A673 (cell line): ENCODE data around the gene DLX5. TPM values are rescaled to one million over a fixed set of nuclear protein-coding genes. Genes with fewer than 3 reads are reported as not detected.

Experiments used
- BruUV-seq: library from RNA; stranded (reverse); fragments of 400-500 nt; replicated peaks from 2 replicates; lab custom pipeline; 2021; lab: Mats Ljungman, UMichigan
- CTCF ChIA-PET: fragments of 300-600 bp; sonication (Branson Sonifier 250); formaldehyde crosslinking; loops from one replicate; lab custom pipeline; 2022; ENCODE audit warnings: antibody characterized with exemption; lab: Charles Lee
- POLR2A ChIA-PET: fragments of 300-600 bp; sonication (Branson Sonifier 250); formaldehyde crosslinking; loops from one replicate; lab custom pipeline; 2022; ENCODE audit warnings: antibody characterized with exemption; ENCODE audit not compliant: low non-redundant PET; lab: Charles Lee
- DNase-seq: peaks from one replicate; pipeline ENCODE4 v3.0.0-alpha.2; 2015; ENCODE audit warnings: low spot score
- H3K27ac ChIP-seq: fragments of 200-600 bp; sonication (generic); 2 replicates; pipeline ENCODE4 v1.5.1; 2016; ENCODE audit warnings: mixed run types, low read depth, mild to moderate bottlenecking, mixed read lengths, antibody characterized with exemption, low read length; ENCODE audit not compliant: poor library complexity, severe bottlenecking
- H3K27me3 ChIP-seq: fragments of 200-600 bp; sonication (generic); replicated peaks from 2 replicates; pipeline ENCODE4 v1.6.1; 2017; ENCODE audit warnings: mixed run types, low read depth, mild to moderate bottlenecking, mixed read lengths, antibody characterized with exemption, low read length; ENCODE audit not compliant: insufficient read depth, poor library complexity
- H3K36me3 ChIP-seq: fragments of 200-600 bp; sonication (generic); 2 replicates; pipeline ENCODE4 v1.6.1; 2016; ENCODE audit warnings: mixed run types, mild to moderate bottlenecking, mixed read lengths, antibody characterized with exemption, low read length; ENCODE audit not compliant: insufficient read depth, poor library complexity, severe bottlenecking
- H3K4me1 ChIP-seq: fragments of 200-600 bp; sonication (generic); 2 replicates; pipeline ENCODE4 v1.6.1; 2017; ENCODE audit warnings: mixed run types, mild to moderate bottlenecking, mixed read lengths, antibody characterized with exemption, low read length; ENCODE audit not compliant: insufficient read depth, poor library complexity, severe bottlenecking
- H3K4me3 ChIP-seq: fragments of 200-600 bp; sonication (generic); 2 replicates; pipeline ENCODE4 v1.5.1; 2016; ENCODE audit warnings: low read depth, mixed run types, mild to moderate bottlenecking, mixed read lengths, low read length; ENCODE audit not compliant: poor library complexity, severe bottlenecking
- H3K9me3 ChIP-seq: fragments of 200-600 bp; sonication (generic); 2 replicates; pipeline ENCODE4 v1.6.1; 2016; ENCODE audit warnings: mixed run types, low read depth, mild to moderate bottlenecking, mixed read lengths, antibody characterized with exemption, low read length; ENCODE audit not compliant: poor library complexity, severe bottlenecking
- EZH2 ChIP-seq: fragments of 200-600 bp; sonication (generic); IDR thresholded peaks from 2 replicates; pipeline ENCODE4 v1.6.1; 2017; ENCODE audit warnings: borderline replicate concordance, low read depth, mild to moderate bottlenecking, mixed read lengths, antibody characterized with exemption, low read length; ENCODE audit not compliant: poor library complexity, severe bottlenecking
- intact Hi-C: fragments of 100-400 bp; cut with micrococcal nuclease; formaldehyde crosslinking; loops from one replicate; pipeline ENCODE4 v1.10.0; 2022; ENCODE audit not compliant: unreplicated experiment
- total RNA-seq: library from RNA; stranded (reverse); gene quantifications from 2 replicates; pipeline ENCODE4 v1.2.3, GENCODE V29; 2021
- TF ChIP-seq, protein P1 (sequence below): fragments of 300-800, 200-600 bp; sonication (generic); conservative IDR thresholded peaks from 2 replicates; pipeline ENCODE4 v1.5.1; 2017; ENCODE audit warnings: low read depth, mild to moderate bottlenecking, antibody characterized with exemption, low read length, moderate library complexity, mixed read lengths

The DLX5 gene
- total RNA-seq, 1 experiment from 2014 or later, result 69.6 TPM

DNA sequence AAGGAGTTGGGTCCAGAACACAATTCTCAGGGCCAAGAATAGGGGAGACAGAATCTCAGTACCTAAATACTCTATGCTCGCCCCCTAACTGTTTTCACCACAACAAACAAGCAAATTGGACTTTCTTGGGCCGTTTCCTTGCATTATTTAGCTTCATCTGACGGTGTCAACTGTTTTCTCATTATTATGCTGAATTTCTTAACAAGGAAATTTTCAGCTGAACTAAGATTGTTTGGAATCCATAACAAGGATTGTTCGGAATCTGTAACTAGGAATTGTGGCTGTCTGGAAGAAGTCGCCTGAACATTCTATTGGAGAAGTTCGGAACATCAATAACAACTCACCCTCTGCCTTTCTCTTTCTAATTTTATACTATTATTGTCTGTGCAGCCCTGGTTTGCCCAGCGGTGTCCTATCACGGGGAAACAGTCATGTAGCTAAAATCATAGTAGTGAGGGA lies 34.7 kb downstream of the DLX5 start:
- Histone ChIP-seq H3K9me3 (no peaks in the 10 kb centered on the region), H3K4me3 (no peak overlapping the region), H3K36me3 (no peaks in the 10 kb centered on the region), H3K27ac (no peak overlapping the region), H3K4me1 (peaks cover 9% of the 10 kb centered on the region), H3K27me3 (peaks cover 5% of the 10 kb centered on the region)
- intact Hi-C loops, result no loop called here
- no peak for DNase-seq
- no TSS peak for BruUV-seq
- no peak for TF ChIP-seq EZH2
- TF ChIP-seq, protein P1, sequence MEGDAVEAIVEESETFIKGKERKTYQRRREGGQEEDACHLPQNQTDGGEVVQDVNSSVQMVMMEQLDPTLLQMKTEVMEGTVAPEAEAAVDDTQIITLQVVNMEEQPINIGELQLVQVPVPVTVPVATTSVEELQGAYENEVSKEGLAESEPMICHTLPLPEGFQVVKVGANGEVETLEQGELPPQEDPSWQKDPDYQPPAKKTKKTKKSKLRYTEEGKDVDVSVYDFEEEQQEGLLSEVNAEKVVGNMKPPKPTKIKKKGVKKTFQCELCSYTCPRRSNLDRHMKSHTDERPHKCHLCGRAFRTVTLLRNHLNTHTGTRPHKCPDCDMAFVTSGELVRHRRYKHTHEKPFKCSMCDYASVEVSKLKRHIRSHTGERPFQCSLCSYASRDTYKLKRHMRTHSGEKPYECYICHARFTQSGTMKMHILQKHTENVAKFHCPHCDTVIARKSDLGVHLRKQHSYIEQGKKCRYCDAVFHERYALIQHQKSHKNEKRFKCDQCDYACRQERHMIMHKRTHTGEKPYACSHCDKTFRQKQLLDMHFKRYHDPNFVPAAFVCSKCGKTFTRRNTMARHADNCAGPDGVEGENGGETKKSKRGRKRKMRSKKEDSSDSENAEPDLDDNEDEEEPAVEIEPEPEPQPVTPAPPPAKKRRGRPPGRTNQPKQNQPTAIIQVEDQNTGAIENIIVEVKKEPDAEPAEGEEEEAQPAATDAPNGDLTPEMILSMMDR, result no peak
- ChIA-PET POLR2A (no interaction called here), CTCF (no interaction called here)

DNA sequence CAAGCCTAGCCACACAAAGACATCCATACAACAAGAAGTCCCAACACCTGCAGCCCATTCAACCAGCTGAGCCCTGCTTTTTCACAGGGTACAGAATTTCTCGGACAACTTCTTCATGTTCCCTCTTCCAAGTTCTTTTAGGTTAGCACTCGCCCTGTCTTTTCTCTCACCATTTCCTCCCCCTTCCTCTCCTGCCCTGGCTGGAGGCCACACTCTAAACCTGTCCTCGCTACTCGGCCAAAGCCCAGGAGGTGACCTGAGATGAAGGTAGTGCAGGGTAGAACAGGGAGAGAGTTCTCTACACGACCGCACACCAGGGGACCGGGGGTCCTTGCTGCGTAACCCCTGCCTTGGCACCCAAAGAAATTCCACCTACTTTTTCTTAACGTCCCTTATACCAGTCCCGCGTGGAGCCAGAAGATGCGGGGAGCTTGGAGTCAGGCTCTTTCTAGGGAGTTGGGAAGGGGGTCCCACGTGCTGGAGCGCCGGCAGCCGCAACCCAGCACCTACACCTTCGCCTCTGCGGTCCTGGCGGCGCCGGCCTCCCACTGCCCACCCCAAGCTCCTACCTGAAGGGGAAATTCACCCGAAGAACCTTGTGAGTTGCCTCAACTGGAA lies 35.3 kb downstream of the DLX5 start:
- H3K27ac ChIP-seq, result no peak overlapping the region
- no peak overlapping the region for H3K4me3 ChIP-seq
- no peaks in the 10 kb centered on the region for H3K9me3 ChIP-seq
- H3K36me3 ChIP-seq, result no peaks in the 10 kb centered on the region
- CTCF ChIA-PET, result no interaction called here
- intact Hi-C loops, result no loop called here
- BruUV-seq, result no TSS peak
- no peak for DNase-seq
- TF ChIP-seq, protein P1, result no peak
- TF ChIP-seq EZH2, result no peak
- POLR2A ChIA-PET, result no interaction called here
- peaks cover 5% of the 10 kb centered on the region for H3K27me3 ChIP-seq
- H3K4me1 ChIP-seq, result peaks cover 9% of the 10 kb centered on the region

DNA sequence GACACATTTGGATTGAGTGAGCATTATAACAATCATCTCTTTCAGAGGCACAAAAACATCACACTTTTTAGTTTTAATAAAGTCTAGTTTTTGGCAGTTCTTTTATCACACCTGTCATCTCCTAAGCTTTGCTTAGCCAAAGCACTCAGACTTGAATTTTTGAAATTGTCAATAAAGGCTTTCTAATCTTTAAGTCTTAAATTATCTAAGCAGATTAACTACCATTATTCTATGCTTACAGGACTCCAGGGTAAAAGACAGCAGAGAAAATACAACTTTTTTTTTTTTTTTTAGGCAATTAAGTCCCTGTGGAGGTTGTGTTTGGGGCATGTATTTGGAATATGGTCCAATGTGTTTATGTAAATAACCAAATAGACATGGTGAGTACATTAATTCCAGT lies 36.9 kb downstream of the DLX5 start:
- Histone ChIP-seq H3K9me3 (no peaks in the 10 kb centered on the region), H3K27ac (no peak overlapping the region), H3K4me3 (no peak overlapping the region), H3K36me3 (no peaks in the 10 kb centered on the region), H3K4me1 (peaks cover 9% of the 10 kb centered on the region), H3K27me3 (peaks cover 5% of the 10 kb centered on the region)
- DNase-seq, result no peak
- no TSS peak for BruUV-seq
- TF ChIP-seq EZH2, result no peak
- TF ChIP-seq, protein P1, result no peak
- intact Hi-C loops, result no loop called here
- POLR2A ChIA-PET, result no interaction called here
- CTCF ChIA-PET, result no interaction called here
